Hepatocyte (in vitro differentiated cells): Measurements from ENCODE around the gene FAU. TPM values are rescaled to one million over a fixed set of nuclear protein-coding genes. Genes with fewer than 3 reads are reported as not detected.

Experiments
- DNase-seq: peaks from one replicate; pipeline ENCODE4 v3.0.0-alpha.2; 2016; ENCODE audit warnings: low spot score
- H2AFZ ChIP-seq: fragments of 200-600 bp; sonication (generic); 2 replicates; pipeline ENCODE4 v1.6.0; 2016; ENCODE audit warnings: antibody characterized with exemption, mild to moderate bottlenecking
- H3K27ac ChIP-seq: fragments of 200-600 bp; sonication (generic); 2 replicates; pipeline ENCODE4 v1.5.1; 2016; ENCODE audit warnings: mild to moderate bottlenecking
- H3K27me3 ChIP-seq: fragments of 200-600 bp; sonication (generic); 2 replicates; pipeline ENCODE4 v1.6.1; 2016
- H3K36me3 ChIP-seq: fragments of 200-600 bp; sonication (generic); replicated peaks from 2 replicates; pipeline ENCODE4 v1.5.1; 2016; ENCODE audit warnings: low read depth; ENCODE audit not compliant: insufficient read depth
- H3K4me1 ChIP-seq: fragments of 200-600 bp; sonication (generic); 2 replicates; pipeline ENCODE4 v1.5.1; 2016; ENCODE audit warnings: mild to moderate bottlenecking, moderate library complexity; ENCODE audit not compliant: insufficient read depth
- H3K4me2 ChIP-seq: fragments of 200-600 bp; sonication (generic); 2 replicates; pipeline ENCODE4 v1.6.0; 2016
- H3K4me3 ChIP-seq: fragments of 200-600 bp; sonication (generic); 2 replicates; pipeline ENCODE4 v1.5.1; 2016; ENCODE audit warnings: mild to moderate bottlenecking
- H3K79me2 ChIP-seq: fragments of 200-600 bp; sonication (generic); 2 replicates; pipeline ENCODE4 v1.6.0; 2017; ENCODE audit warnings: mild to moderate bottlenecking
- H3K9me2 ChIP-seq: fragments of 200-600 bp; sonication (generic); replicated peaks from 2 replicates; pipeline ENCODE4 v1.6.0; 2017; ENCODE audit warnings: mild to moderate bottlenecking; ENCODE audit not compliant: insufficient read depth
- H3K9me3 ChIP-seq: fragments of 200-600 bp; sonication (generic); 2 replicates; pipeline ENCODE4 v1.5.1; 2016; ENCODE audit warnings: low read depth, mild to moderate bottlenecking
- H4K20me1 ChIP-seq: fragments of 200-600 bp; sonication (generic); 2 replicates; pipeline ENCODE4 v1.6.0; 2016; ENCODE audit warnings: mild to moderate bottlenecking; ENCODE audit not compliant: insufficient read depth, poor library complexity, severe bottlenecking
- CTCF ChIP-seq: fragments of 200-600 bp; sonication (generic); IDR thresholded peaks from 2 replicates; pipeline ENCODE4 v1.5.1; 2016; ENCODE audit warnings: antibody characterized with exemption, mild to moderate bottlenecking; ENCODE audit not compliant: poor library complexity
- EZH2 ChIP-seq: fragments of 200-600 bp; sonication (generic); IDR thresholded peaks from 2 replicates; pipeline ENCODE4 v1.6.1; 2016; ENCODE audit warnings: antibody characterized with exemption, mild to moderate bottlenecking, borderline replicate concordance
- EZH2phosphoT487 ChIP-seq: fragments of 200-600 bp; sonication (generic); IDR thresholded peaks from one replicate; pipeline ENCODE4 v1.6.1; 2018; ENCODE audit warnings: antibody characterized with exemption, mild to moderate bottlenecking, low read depth, moderate library complexity; ENCODE audit not compliant: unreplicated experiment, severe bottlenecking
- WGBS: methylation state at CpG from one replicate; pipeline ENCODE4 v1.1.6; 2016; ENCODE audit warnings: low lambda C conversion rate; ENCODE audit errors: missing lambda C conversion rate; 5-methylcytosine and 5-hydroxymethylcytosine counted together
- polyA plus RNA-seq: library from polyadenylated mRNA; unstranded; fragments of >200 nt; fragmentation: Nextera tagmentation; extraction: Ambion mirVana; gene quantifications from 2 replicates; pipeline ENCODE4 v1.2.1, GENCODE V29; 2016
- total RNA-seq: library from RNA; depleted of rRNA; stranded (reverse); fragments of >200 nt; gene quantifications from 2 replicates; pipeline ENCODE4 v1.2.3, GENCODE V29; 2014

Gene FAU
- total and polyA plus RNA-seq, 2 experiments from 2014 or later: 211 to 434 TPM

GRCh38 chr11:65156926-65157325 is 35.0 kb upstream of the FAU start:
- Histone ChIP-seq H3K4me3 (no peak overlapping the region), H3K36me3 (no peaks in the 10 kb centered on the region), H3K9me3 (no peaks in the 10 kb centered on the region), H3K27me3 (no peaks in the 10 kb centered on the region), H3K27ac (no peak overlapping the region), H3K79me2 (no peaks in the 10 kb centered on the region), H4K20me1 (no peaks in the 10 kb centered on the region), H3K4me2 (no peak overlapping the region), H2AFZ (no peak overlapping the region), H3K9me2 (no peaks in the 10 kb centered on the region), H3K4me1 (no peaks in the 10 kb centered on the region)
- 98% methylated on average over 3 of the region's 3 CpGs for WGBS
- DNase-seq: no peak
- TF ChIP-seq EZH2phosphoT487 (no peak), EZH2 (no peak), CTCF (no peak)

DNA sequence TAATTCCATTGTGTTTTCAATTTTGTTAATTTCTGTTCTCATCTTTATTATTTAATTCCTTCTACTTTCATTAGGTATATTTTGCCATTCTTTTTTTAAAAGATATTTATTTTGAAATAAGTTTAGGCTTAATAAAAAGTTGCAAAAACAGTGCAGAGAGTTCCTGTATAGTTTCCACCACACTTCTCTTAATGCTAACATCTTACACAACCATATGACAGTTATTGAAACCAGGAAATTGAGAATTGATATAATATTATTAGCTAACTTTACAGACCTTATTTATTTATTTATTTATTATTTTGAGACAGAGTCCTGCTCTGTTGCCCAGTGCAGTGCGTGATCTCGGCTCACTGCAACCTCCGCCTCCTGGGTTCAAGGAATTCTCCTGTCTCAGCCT is 34.3 kb upstream of the FAU start:
- H3K36me3 ChIP-seq: no peaks in the 10 kb centered on the region
- H3K4me2 ChIP-seq: no peak overlapping the region
- H3K9me3 ChIP-seq: no peaks in the 10 kb centered on the region
- no peak overlapping the region for H2AFZ ChIP-seq
- no peaks in the 10 kb centered on the region for H3K9me2 ChIP-seq
- WGBS: 91% methylated on average over 3 of the region's 3 CpGs
- H3K4me3 ChIP-seq: no peak overlapping the region
- no peak for TF ChIP-seq CTCF
- no peak for TF ChIP-seq EZH2
- no peak for TF ChIP-seq EZH2phosphoT487
- H3K79me2 ChIP-seq: no peaks in the 10 kb centered on the region
- no peak overlapping the region for H3K27ac ChIP-seq
- H3K4me1 ChIP-seq: no peaks in the 10 kb centered on the region
- H4K20me1 ChIP-seq: no peaks in the 10 kb centered on the region
- no peak for DNase-seq
- H3K27me3 ChIP-seq: no peaks in the 10 kb centered on the region

GRCh38 chr11:65152122-65152521 is 30.2 kb upstream of the FAU start:
- H3K4me2 ChIP-seq: no peak overlapping the region
- H3K9me2 ChIP-seq: no peaks in the 10 kb centered on the region
- no peak overlapping the region for H3K27ac ChIP-seq
- H3K9me3 ChIP-seq: no peaks in the 10 kb centered on the region
- TF ChIP-seq EZH2phosphoT487: no peak
- no peak for TF ChIP-seq EZH2
- no peak overlapping the region for H3K4me3 ChIP-seq
- H3K79me2 ChIP-seq: no peaks in the 10 kb centered on the region
- H3K4me1 ChIP-seq: peaks cover 8% of the 10 kb centered on the region
- H3K36me3 ChIP-seq: no peaks in the 10 kb centered on the region
- H4K20me1 ChIP-seq: no peaks in the 10 kb centered on the region
- DNase-seq: no peak
- H3K27me3 ChIP-seq: no peaks in the 10 kb centered on the region
- 92% methylated on average over 2 of the region's 2 CpGs for WGBS
- H2AFZ ChIP-seq: no peak overlapping the region

GRCh38 chr11:65151331-65151899 is 29.5 kb upstream of the FAU start:
- H3K4me2 ChIP-seq: no peak overlapping the region

More at GRCh38 chr11:65151331-65151899, 29.5 kb upstream of the FAU start:
- Histone ChIP-seq H3K27me3 (no peaks in the 10 kb centered on the region), H2AFZ (no peak overlapping the region), H3K9me2 (no peaks in the 10 kb centered on the region), H3K27ac (peak overlapping the region; percentile 25), H3K9me3 (no peaks in the 10 kb centered on the region), H4K20me1 (no peaks in the 10 kb centered on the region), H3K36me3 (no peaks in the 10 kb centered on the region), H3K4me1 (peaks cover 8% of the 10 kb centered on the region), H3K4me3 (no peak overlapping the region), H3K79me2 (no peaks in the 10 kb centered on the region)
- DNase-seq: no peak
- WGBS: 89% methylated on average over 3 of the region's 3 CpGs
- no peak for TF ChIP-seq EZH2
- TF ChIP-seq EZH2phosphoT487: no peak
- no peak for TF ChIP-seq CTCF
